IPS DF 19.7 (cell line): Measurements from ENCODE around the gene PDE6B.
"Not testable (repeated sequence)": the region's sequence is repeated elsewhere in the genome, so short reads cannot be mapped to it uniquely, and the experiment has no call there.

ENCODE experiments used
- DNase-seq: peaks from one replicate; pipeline ENCODE4 v3.0.0-alpha.2; 2013; ENCODE audit warnings: low read depth, low spot score

PDE6B gene

GRCh38 chr4:669806-670559, 44.6 kb downstream of the PDE6B start:
- not testable (repeated sequence) for DNase-seq

- no peak for DNase-seq
These were observed 46.4 kb downstream of the PDE6B start for GRCh38 chr4:671769-672168.

GRCh38 chr4:673349-674091, 48.1 kb downstream of the PDE6B start:
- DNase-seq = no peak

GRCh38 chr4:674172-675035, 49.0 kb downstream of the PDE6B start, which contains the start of the genes ATP5ME and MYL5:
TSS of gene ATP5ME (minus strand) at chr4:674276. CDS start at chr4:674247, 29 bp downstream.
TSS of gene MYL5 (plus strand) at chr4:674542. CDS start at chr4:678027, 3,485 bp downstream.
- peak; percentile 79 for DNase-seq

- DNase-seq = no peak
These were observed 49.9 kb downstream of the PDE6B start for GRCh38 chr4:675036-675882.

GRCh38 chr4:675980-676870, 50.9 kb downstream of the PDE6B start:
- no peak for DNase-seq

GRCh38 chr4:676871-677235, 51.5 kb downstream of the PDE6B start:
- DNase-seq = no peak

- no peak for DNase-seq
These were observed 52.3 kb downstream of the PDE6B start for GRCh38 chr4:677431-678293.

- DNase-seq = no peak
These were observed 53.1 kb downstream of the PDE6B start for GRCh38 chr4:678331-679103.

- no peak for DNase-seq
These were observed 53.7 kb downstream of the PDE6B start for GRCh38 chr4:679104-679481.

GRCh38 chr4:679629-680028, 54.3 kb downstream of the PDE6B start:
- no peak for DNase-seq

GRCh38 chr4:680091-680490, 54.7 kb downstream of the PDE6B start:
- no peak for DNase-seq

- no peak for DNase-seq
These were observed 55.2 kb downstream of the PDE6B start for GRCh38 chr4:680551-680927.

- no peak for DNase-seq
These were observed 55.7 kb downstream of the PDE6B start for GRCh38 chr4:680928-681645.

GRCh38 chr4:681736-682451, 56.5 kb downstream of the PDE6B start:
- no peak for DNase-seq

- DNase-seq = no peak
These were observed 57.3 kb downstream of the PDE6B start for GRCh38 chr4:682490-683172.
